Urinary bladder (tissue), 4 donors: ENCODE data around the gene CCDC97. TPM values are rescaled to one million over a fixed set of nuclear protein-coding genes. Genes with fewer than 3 reads are reported as not detected.

Experiments used
- DNase-seq: peaks from one replicate; pipeline ENCODE4 v3.0.0-alpha.2; 2015; ENCODE audit errors: extremely low spot score
- H3K27ac ChIP-seq: one replicate; pipeline ENCODE4 v1.5.1; 2013; ENCODE audit warnings: low read depth, mild to moderate bottlenecking, moderate library complexity
- H3K36me3 ChIP-seq: one replicate; pipeline ENCODE4 v1.6.1; 2013; ENCODE audit warnings: mild to moderate bottlenecking, moderate library complexity; ENCODE audit not compliant: insufficient read depth
- H3K4me1 ChIP-seq: one replicate; pipeline ENCODE4 v1.6.1; 2013; ENCODE audit warnings: mild to moderate bottlenecking, moderate library complexity; ENCODE audit not compliant: insufficient read depth
- H3K4me3 ChIP-seq: one replicate; pipeline ENCODE4 v1.5.1; 2013; ENCODE audit warnings: low read depth, low read length
- WGBS: extraction: QIAGEN DNeasy Blood & Tissue Kit; methylation state at CpG from one replicate; pipeline ENCODE4 v1.1.7; 2013; 5-methylcytosine and 5-hydroxymethylcytosine counted together
- polyA plus RNA-seq: library from polyadenylated mRNA; stranded (reverse); fragments of 200-250 nt; gene quantifications from one replicate; pipeline ENCODE4 v1.2.3, GENCODE V29; 2013
- total RNA-seq: library from RNA; depleted of rRNA; stranded (reverse); fragments of >200 nt; gene quantifications from one replicate; pipeline ENCODE4 v1.2.3, GENCODE V29; 2014
- donor health status: healthy with polysubstance abuse.
- donor health status: healthy.

The CCDC97 gene
- total and polyA plus RNA-seq, 2 donors = 7.2 to 18.0 TPM

DNA sequence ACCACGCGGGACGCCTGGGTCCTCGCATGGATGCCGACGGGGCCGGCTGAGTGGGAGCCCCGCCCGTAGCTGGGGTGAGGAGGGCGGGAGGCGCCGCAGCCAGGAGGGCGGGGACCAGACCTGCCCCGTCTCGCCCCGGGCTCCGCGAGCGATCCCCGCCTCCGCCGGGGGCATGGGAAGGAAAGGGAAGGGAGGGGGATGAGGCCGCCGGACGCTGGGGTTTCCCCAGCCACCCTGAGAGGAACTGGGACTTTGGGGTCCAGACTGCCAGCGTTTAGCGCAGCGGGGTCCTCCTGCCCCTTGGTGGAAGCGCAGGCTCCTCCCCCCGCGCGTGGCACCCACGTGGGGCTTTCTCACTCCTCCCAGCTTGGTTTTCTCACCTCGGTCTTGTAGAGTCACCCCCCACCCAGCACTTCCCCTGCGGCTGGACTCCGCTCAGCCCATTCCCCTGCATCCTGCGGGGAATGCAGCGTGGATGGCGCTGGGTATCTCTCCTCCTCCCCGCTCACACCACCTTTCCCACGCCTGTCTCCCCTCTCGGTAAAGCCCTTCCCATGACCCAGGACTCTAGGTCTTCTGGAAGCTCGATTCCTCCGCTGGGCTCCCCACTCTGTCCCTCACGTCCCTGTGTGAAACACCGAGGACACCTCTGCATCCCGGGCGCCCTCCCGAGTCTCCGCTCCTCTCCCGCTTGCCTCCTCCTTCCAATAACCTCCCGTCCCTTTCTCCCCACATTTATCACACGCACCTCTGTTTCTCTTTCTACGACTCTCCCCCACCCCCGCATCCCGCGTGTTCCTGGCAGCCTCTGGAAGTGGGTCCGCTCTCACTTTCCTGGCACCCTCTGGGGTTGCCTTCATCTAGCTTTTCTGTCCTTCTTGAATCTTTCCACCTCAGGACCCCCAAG lies 41.6 kb downstream of the CCDC97 start:
- no peak overlapping the region for H3K27ac ChIP-seq
- peak overlapping the region; percentile 91 for H3K4me3 ChIP-seq
- under 1% methylated on average over 58 of the region's 58 CpGs for WGBS
- no peak for DNase-seq
- peaks cover 3% of the 10 kb centered on the region for H3K4me1 ChIP-seq
- H3K36me3 ChIP-seq = no peaks in the 10 kb centered on the region

DNA sequence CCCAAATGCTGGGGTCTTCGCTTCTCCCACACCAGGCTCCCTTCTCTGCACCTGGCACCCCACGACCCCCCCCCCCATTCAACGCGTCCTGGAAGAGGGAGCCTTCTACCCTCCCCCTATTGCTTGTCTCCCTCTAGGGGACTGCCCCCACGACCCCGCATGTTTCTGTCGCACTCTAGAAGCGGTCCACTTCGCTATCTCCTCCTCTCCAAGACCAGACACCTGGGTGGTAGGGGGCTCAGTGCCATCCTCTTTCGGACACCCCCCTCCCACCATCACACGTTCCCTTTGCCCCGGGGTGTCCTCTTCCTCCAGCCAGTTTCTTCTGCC lies 42.3 kb downstream of the CCDC97 start:
- no peak for DNase-seq
- H3K4me3 ChIP-seq = peak overlapping the region; percentile 91
- H3K27ac ChIP-seq = no peak overlapping the region
- peaks cover 3% of the 10 kb centered on the region for H3K4me1 ChIP-seq
- WGBS = under 1% methylated on average over 12 of the region's 12 CpGs
- no peaks in the 10 kb centered on the region for H3K36me3 ChIP-seq

DNA sequence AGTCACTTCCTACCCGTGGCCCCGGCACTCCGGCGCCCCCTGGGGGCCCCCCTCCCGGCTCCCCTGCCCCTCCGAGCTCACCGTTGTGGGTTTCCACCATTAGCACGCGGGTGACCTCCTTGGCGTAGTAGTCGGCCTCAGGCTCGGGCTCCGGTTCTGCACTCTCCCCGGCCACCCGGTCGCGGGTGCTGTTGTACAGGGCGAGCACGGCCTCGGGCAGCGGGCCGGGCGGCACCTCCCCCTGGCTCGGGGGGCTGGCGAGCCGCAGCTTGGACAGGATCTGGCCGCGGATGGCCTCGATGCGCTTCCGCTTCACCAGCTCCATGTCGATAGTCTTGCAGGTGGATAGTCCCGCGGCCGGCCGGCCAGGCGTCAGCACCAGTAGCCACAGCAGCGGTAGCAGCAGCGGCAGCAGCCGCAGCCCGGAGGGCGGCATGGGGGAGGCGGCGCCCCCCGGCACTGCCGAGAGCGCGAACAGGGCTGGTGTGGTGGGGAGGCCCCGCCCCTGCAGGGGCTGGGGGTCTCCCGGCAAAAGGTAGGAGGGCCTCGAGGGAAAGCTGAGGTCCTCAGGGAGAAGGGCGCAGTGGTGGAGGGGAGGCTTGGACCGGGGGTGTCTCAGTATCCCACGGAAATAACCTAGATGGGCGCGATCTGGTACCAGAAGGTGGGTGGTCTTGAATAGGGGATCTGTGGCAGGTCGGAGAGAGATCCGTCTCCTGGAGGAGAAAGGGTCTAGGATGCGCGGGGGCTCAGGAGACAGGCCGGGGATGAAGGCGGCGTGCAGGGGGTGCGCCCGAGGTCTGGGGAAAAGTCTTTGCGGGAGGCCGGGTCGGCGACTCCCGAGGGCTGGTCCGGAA lies 42.9 kb downstream of the CCDC97 start:
- WGBS = under 1% methylated on average over 71 of the region's 71 CpGs
- Histone ChIP-seq H3K4me1 (peaks cover 3% of the 10 kb centered on the region), H3K27ac (peak overlapping the region; percentile 75), H3K4me3 (peak overlapping the region; percentile 91), H3K36me3 (no peaks in the 10 kb centered on the region)
- DNase-seq = no peak

DNA sequence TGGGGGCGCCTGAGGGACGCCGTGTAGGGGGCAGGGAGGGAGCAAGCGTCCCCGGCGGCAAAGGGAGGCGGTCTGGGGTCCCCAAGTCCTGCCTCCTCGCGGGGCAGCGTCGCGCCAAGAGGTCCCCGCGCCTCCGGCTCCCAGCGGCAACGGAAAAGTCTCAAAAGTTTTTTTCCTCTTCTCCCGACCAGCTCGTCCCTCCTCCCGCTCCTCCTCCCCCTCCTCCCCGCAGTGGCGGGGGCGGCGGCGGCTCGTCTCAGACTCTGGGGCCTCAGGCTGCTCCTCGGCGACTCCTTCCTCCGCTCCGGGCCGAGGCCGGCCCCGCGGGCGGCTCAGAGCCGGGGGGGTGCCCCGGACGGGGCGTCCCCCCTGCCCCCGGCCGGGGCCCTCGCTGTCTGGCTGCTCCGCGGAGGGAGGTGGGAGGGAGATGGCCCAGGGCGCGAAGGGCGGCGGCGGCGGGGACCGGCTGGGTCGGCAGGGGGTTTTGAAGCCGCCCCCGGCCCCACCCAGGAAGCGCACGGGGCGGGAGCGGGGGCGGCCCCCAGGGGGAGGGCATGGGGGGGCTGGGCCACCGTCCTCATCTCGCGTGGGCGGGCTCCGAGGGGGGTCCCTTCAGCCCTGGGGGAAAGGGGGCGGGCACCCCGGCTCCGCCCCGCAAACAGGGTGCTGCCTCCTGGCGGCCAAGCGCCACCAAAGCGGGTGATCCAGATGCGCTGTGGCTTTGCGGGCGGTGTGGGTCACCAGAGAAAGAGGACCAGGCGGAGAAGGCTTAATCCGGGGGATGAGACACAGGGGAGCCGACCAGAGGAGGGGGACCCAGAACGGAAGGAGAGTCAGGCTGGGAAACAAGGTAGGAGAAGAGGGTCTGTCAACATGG lies 43.7 kb downstream of the CCDC97 start, which contains the start of gene TGFB1:
TGFB1 (minus strand) TSS at position 457 of the 877 bp plus-strand sequence. CDS start 878 bp downstream, outside the sequence.
- no peaks in the 10 kb centered on the region for H3K36me3 ChIP-seq
- H3K4me3 ChIP-seq = peak within 1 kb of the TSS; percentile 91
- WGBS = 1% methylated on average over 78 of the region's 78 CpGs
- H3K27ac ChIP-seq = peak within 1 kb of the TSS; percentile 75
- no peak for DNase-seq
- peaks cover 3% of the 10 kb centered on the region for H3K4me1 ChIP-seq

DNA sequence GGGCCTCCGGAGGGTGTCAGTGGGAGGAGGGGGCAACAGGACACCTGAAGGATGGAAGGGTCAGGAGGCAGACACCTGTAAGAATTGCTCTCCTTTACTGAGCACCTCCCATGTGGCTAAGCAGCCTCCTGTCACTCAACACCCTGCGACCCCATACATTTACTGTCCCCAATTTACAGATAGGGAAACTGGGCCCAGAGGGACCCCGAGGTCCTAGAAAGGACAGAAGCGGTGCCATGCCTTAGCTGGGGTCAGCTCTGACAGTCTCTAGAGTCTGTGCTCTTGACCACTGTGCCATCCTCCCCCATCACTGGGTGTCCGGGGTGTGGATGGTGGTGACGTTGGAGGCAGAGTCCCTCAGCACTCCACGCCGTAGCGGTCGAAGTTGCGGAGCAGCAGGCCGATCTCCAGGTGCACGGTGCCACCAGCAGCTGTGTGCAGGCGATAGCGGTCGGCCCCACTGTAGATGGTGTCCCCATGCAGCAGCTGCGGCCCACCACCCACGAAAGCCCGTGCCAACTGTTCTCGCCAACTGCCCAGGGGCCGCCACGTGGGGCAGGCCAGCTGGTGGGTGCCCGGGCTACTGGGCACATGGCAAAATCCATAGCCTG lies 44.5 kb downstream of the CCDC97 start:
- peaks cover 3% of the 10 kb centered on the region for H3K4me1 ChIP-seq
- H3K4me3 ChIP-seq = peak overlapping the region; percentile 91
- WGBS = 87% methylated on average over 23 of the region's 23 CpGs
- no peak for DNase-seq
- H3K36me3 ChIP-seq = no peaks in the 10 kb centered on the region
- peak overlapping the region; percentile 54 for H3K27ac ChIP-seq

DNA sequence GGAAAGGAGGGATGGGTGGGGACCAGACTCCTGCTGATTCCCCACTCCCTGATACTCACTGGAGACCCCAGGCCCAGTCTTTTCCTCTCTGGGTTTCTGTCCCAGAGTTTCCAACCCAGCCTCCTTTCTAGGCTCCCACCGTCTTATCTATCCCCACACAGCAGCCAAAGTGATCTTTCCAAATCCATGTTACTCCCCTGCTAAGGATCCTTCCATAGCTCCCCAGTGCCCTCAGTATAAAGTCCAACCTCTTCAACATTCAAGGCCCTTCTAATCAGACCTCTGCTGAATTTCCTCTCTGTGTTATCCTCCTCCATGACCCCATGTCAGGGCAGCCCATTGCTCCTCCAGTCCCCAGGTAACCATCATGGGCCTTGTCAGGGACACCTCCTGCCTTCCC lies 45.1 kb downstream of the CCDC97 start:
- Histone ChIP-seq H3K27ac (no peak overlapping the region), H3K36me3 (no peaks in the 10 kb centered on the region), H3K4me3 (no peak overlapping the region), H3K4me1 (no peaks in the 10 kb centered on the region)
- DNase-seq = no peak
- 83% methylated on average over 1 of the region's 1 CpG for WGBS

DNA sequence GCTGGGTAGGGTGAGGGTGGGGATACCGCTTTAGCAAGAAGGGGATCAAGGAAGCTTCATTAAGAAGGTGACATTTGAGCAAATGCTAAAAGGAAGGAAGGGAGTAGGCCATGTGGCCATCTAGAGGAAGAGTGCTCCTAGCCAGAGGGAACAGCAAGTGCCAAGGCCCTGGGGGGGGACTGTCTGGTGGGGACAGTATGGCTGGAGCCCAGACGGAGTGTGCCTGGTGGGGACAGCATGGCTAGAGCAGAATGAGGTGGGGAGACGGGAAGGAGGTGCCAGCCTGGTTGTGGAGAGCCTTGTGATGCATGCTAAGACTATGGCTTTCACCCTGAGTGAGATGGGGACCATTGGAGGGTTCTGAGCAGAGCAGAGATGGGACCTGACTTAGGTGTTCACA lies 45.8 kb downstream of the CCDC97 start:
- H3K27ac ChIP-seq = no peak overlapping the region
- H3K4me3 ChIP-seq = no peak overlapping the region
- no peaks in the 10 kb centered on the region for H3K36me3 ChIP-seq
- no peak for DNase-seq
- H3K4me1 ChIP-seq = no peaks in the 10 kb centered on the region
- WGBS = 79% methylated on average over 3 of the region's 3 CpGs

DNA sequence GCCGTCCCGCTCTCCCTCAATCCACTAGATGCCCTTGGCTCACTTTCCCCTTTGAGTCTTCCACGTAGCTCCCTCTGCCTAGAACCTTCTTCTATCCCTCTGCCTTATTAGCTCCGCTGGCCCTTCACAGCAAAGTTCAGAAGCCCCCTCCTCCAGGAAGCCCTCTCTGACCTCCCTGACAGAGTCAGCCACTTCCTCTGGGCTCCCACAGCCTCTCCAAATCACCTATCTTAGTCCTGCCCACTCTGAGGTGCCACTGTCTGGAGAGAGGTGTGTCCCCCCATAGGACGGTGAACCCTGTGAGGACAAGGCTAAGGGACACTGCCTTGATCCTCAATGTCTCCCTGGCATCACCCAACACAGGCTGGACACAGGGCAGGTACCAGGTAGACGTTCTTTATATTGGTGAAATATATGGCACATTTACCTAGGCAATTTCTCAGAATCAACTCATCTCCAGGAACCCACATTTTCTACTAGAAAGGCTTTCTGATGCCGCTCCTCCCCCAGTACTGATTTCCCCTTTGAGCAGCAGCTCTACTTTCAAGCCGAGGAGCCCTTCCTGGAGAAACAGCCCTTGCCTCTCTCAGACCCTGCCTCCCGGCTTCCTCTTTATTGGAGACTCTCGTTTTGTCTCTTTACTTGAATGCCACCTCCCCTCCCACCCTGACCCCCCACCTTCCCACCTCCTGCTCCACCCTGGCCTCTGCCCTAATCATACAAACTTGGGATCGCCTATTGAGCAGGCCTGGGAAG lies 47.2 kb downstream of the CCDC97 start:
- DNase-seq = no peak
- H3K27ac ChIP-seq = no peak overlapping the region
- WGBS = 82% methylated on average over 11 of the region's 11 CpGs
- no peaks in the 10 kb centered on the region for H3K36me3 ChIP-seq
- no peaks in the 10 kb centered on the region for H3K4me1 ChIP-seq
- H3K4me3 ChIP-seq = no peak overlapping the region

DNA sequence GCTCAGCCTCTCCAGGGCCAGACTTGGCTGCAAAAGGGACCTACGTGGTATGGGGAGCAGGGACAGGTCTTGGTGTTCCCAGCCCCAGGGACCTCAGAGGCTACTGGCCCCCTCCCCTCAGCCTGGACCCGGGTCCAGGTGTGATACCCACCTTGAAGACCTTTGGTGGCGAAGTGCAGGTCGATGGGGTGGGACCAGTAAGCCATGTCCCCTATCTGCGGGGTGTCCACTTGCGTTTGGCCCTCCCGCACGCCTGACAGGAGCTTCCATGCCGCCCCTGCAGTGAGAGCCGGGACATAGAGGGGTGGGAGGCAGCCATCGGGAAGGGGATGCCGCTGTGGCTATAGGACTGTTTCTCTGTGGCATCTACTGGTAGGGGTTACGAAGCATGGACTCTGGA lies 47.8 kb downstream of the CCDC97 start:
- no peak for DNase-seq
- WGBS = 95% methylated on average over 13 of the region's 13 CpGs
- no peak overlapping the region for H3K4me3 ChIP-seq
- no peak overlapping the region for H3K27ac ChIP-seq
- H3K36me3 ChIP-seq = no peaks in the 10 kb centered on the region
- H3K4me1 ChIP-seq = no peaks in the 10 kb centered on the region

DNA sequence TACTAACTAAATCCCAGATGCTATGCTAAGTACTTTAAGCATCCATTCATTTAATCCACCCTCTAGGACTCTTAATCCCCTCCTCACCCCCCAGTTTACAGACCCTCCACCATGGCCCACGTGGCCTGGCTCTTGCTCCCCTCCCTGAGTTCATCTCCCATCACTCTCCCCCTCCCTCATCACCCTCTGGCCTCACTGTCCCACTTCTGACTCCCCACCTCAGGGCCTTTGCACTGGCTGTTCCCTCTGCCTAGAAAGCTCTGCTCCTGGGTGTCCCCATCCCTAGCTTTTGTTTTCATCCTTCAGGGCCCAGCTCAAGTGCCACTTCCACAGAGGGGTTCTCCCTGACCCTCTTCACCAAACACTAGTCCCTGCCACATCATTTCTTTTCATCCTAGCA lies 49.8 kb downstream of the CCDC97 start:
- no peak for DNase-seq
- Histone ChIP-seq H3K4me1 (no peaks in the 10 kb centered on the region), H3K27ac (no peak overlapping the region), H3K4me3 (no peak overlapping the region), H3K36me3 (no peaks in the 10 kb centered on the region)
- 92% methylated on average over 1 of the region's 1 CpG for WGBS

DNA sequence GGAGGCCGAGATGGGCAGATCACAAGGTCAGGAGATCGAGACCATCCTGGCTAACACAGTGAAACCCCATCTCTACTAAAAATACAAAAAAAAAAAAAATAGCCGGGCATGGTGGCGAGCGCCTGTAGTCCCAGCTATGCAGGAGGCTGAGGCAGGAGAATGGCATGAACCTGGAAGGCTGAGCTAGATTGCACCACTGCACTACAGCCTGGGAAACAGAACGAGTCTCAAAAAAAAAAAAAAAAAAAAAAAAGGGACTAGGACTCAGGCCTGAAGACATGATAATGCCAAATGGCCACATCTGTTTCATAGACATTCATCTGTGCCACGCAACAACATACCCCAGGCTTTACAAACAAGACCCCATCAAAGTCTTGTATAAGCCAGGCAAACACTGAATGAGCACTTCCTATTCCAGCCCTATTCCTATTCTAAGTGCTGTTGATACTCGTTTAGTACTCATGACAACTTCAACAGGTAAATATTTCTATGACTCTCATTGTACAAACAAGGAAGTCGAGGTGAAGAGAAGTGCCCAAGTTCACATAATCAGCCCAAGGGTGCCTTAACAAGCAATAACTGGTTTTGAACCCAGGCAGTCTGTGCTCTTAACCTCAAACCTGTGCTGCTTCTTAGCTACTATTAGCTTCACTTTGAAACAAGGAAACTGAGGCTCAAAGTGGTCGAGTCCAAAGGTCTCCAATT lies 52.3 kb downstream of the CCDC97 start:
- Histone ChIP-seq H3K27ac (peak overlapping the region; percentile 51), H3K4me1 (no peaks in the 10 kb centered on the region), H3K4me3 (no peak overlapping the region), H3K36me3 (no peaks in the 10 kb centered on the region)
- no peak for DNase-seq
- 88% methylated on average over 10 of the region's 10 CpGs for WGBS

DNA sequence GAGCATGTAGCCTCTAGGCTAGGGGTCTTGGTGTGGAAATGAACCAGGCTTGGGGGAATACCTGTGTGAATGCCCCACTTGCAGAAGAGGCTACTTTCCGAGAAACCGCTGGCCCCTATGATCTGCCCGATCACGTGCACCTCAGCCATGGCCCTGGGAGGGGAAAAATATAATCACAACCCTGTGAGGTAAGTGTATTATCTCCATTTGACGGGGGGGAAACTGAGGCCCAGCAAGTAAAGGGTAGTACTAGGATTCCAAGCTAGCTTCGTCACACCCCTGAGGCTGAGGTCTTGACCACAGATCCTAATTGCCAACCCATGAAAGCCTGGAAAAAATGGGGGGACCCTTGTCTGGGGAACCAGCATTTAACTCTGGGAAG lies 53.4 kb downstream of the CCDC97 start:
- Histone ChIP-seq H3K4me3 (peak overlapping the region; percentile 53), H3K36me3 (no peaks in the 10 kb centered on the region), H3K27ac (peak overlapping the region; percentile 89), H3K4me1 (no peaks in the 10 kb centered on the region)
- no peak for DNase-seq
- WGBS = 41% methylated on average over 6 of the region's 6 CpGs
